K562 (cell line): ENCODE data around the gene FAM32A. TPM values are rescaled to one million over a fixed set of nuclear protein-coding genes. Genes with fewer than 3 reads are reported as not detected.

Source experiments
- BCLAF1 ChIP-seq, 2 experiments: fragments of 450-650 bp in 1 of 2; IDR thresholded peaks; 2 replicates each; pipeline ENCODE4 v1.6.1; 2011 to 2017; ENCODE audit warnings: low read depth in 2 of 2, antibody characterized with exemption in 1 of 2, borderline replicate concordance in 1 of 2, low read length in 1 of 2, mild to moderate bottlenecking in 1 of 2, mixed read lengths in 1 of 2; ENCODE audit not compliant: control insufficient read depth in 1 of 2
- BMI1 ChIP-seq: fragments of 150-350 bp; IDR thresholded peaks from 2 replicates; pipeline ENCODE4 v1.6.1; 2014; ENCODE audit warnings: low read length
- DNMT1 ChIP-seq: fragments of 450-650 bp; IDR thresholded peaks from 2 replicates; pipeline ENCODE4 v1.6.1; 2016; ENCODE audit warnings: antibody characterized with exemption, mild to moderate bottlenecking
- E2F1 ChIP-seq: sonication (generic); formaldehyde crosslinking; IDR thresholded peaks from 2 replicates; pipeline ENCODE4 v1.8.1; 2023; ENCODE audit warnings: mild to moderate bottlenecking, missing genetic modification reagents, moderate library complexity
- E2F4 ChIP-seq: sonication (generic); formaldehyde crosslinking; IDR thresholded peaks from 2 replicates; pipeline ENCODE4 v1.8.0; 2022; ENCODE audit warnings: mild to moderate bottlenecking, low read depth, missing genetic modification reagents
- E2F6 ChIP-seq, 2 experiments: IDR thresholded peaks; 2 replicates each; pipeline ENCODE4 v1.6.1; 2011; ENCODE audit warnings: borderline replicate concordance in 1 of 2, control low read depth in 1 of 2, low read depth in 1 of 2, low read length in 1 of 2, mild to moderate bottlenecking in 1 of 2, mixed read lengths in 1 of 2, moderate library complexity in 1 of 2; ENCODE audit not compliant: insufficient read depth in 1 of 2, insufficient read length in 1 of 2, poor library complexity in 1 of 2, severe bottlenecking in 1 of 2; ENCODE audit errors: extremely low read depth in 1 of 2
- E2F8 ChIP-seq: fragments of 450-650 bp; IDR thresholded peaks from 2 replicates; pipeline ENCODE4 v1.7.1; 2018; ENCODE audit warnings: mild to moderate bottlenecking, low read depth; ENCODE audit not compliant: partially characterized antibody
- EP400 ChIP-seq: fragments of 450-650 bp; IDR thresholded peaks from 2 replicates; pipeline ENCODE4 v1.6.1; 2017; ENCODE audit warnings: antibody characterized with exemption, mild to moderate bottlenecking, moderate library complexity
- PCBP1 ChIP-seq: fragments of 200-400 bp; formaldehyde crosslinking; IDR thresholded peaks from 2 replicates; pipeline ENCODE4 v1.6.1; 2018; ENCODE audit warnings: mild to moderate bottlenecking, low read depth, low read length; ENCODE audit not compliant: poor library complexity, severe bottlenecking
- POLR2G ChIP-seq: fragments of 200-400 bp; formaldehyde crosslinking; IDR thresholded peaks from 2 replicates; pipeline ENCODE4 v1.6.1; 2017; ENCODE audit warnings: low read depth, mild to moderate bottlenecking, antibody characterized with exemption, low read length, moderate library complexity
- SREBF1 ChIP-seq: fragments of 150-350 bp; IDR thresholded peaks from 2 replicates; pipeline ENCODE4 v1.6.1; 2014; ENCODE audit warnings: antibody characterized with exemption, low read depth, low read length, borderline replicate concordance
- YY1 ChIP-seq, 3 experiments: IDR thresholded peaks; 2 replicates each; pipeline ENCODE4 v1.6.1; 2011; ENCODE audit warnings: low read length in 2 of 3, mild to moderate bottlenecking in 2 of 3, moderate library complexity in 2 of 3, borderline replicate concordance in 1 of 3, control low read depth in 1 of 3, low read depth in 1 of 3; ENCODE audit not compliant: insufficient read depth in 3 of 3, insufficient replicate concordance in 2 of 3, control insufficient read depth in 1 of 3, insufficient read length in 1 of 3; ENCODE audit errors: extremely low read depth in 1 of 3
- ZNF143 ChIP-seq: sonication (generic); formaldehyde crosslinking; IDR thresholded peaks from 2 replicates; pipeline ENCODE4 v1.9.0; 2022; ENCODE audit warnings: mild to moderate bottlenecking, missing genetic modification reagents
- polyA plus RNA-seq, 8 experiments: library from polyadenylated mRNA; depleted of rRNA in 4 of 8; stranded (reverse) in 5 of 8; unstranded in 3 of 8; fragments of >200 nt; fragmentation: Nextera tagmentation in 2 of 8; fragmentation: Illumina TruSeq in 1 of 8; extraction: Ambion mirVana in 2 of 8; extraction: Trizol in 1 of 8; gene quantifications; 2 replicates each; pipeline versions ENCODE4 v1.2.1 to v1.2.3, GENCODE V29; 2011 to 2014; ENCODE audit warnings: inconsistent platforms in 1 of 8, missing spikeins in 1 of 8
- total RNA-seq, 7 experiments: library from RNA; depleted of rRNA in 6 of 7; stranded (reverse); fragments of >200 nt in 6 of 7; fragmentation: Illumina TruSeq in 2 of 7; extraction: Trizol in 2 of 7; gene quantifications; 2 replicates each; pipeline versions ENCODE4 v1.2.1 to v1.2.3, GENCODE V29; 2011 to 2021; ENCODE audit warnings: low replicate concordance in 1 of 7

The FAM32A gene
- total and polyA plus RNA-seq, 9 of the 15 experiments (the other 6 are each of a cell fraction or from before 2014, with no cell fraction given) = 30.7 to 96.7 (median 73.7) TPM

- TF ChIP-seq BCLAF1 (IDR thresholded peaks at IDR 0.05; ENCODE audit: borderline replicate concordance in 1 of 2, control insufficient read depth in 1 of 2, low read depth in 2 of 2, low read length in 1 of 2) (no peak), EP400 (peak; percentile 71), PCBP1 (peak; percentile 61), E2F4 (CRISPR knock-in tag) (no peak), ZNF143 (no peak), YY1 (IDR thresholded peaks at IDR 0.05; ENCODE audit: borderline replicate concordance in 1 of 3, control insufficient read depth in 1 of 3, extremely low read depth in 1 of 3, insufficient read depth in 3 of 3, insufficient read length in 1 of 3, insufficient replicate concordance in 2 of 3, low read depth in 1 of 3, low read length in 2 of 3) (peak in 2 of 3 experiments; percentile 38 to 51), E2F1 (CRISPR knock-in tag) (peak; percentile 80), E2F6 (IDR thresholded peaks at IDR 0.05; ENCODE audit: borderline replicate concordance in 1 of 2, extremely low read depth in 1 of 2, insufficient read depth in 1 of 2, insufficient read length in 1 of 2, low read depth in 1 of 2, low read length in 1 of 2, poor library complexity in 1 of 2, severe bottlenecking in 1 of 2) (peak; percentile 58 to 77), E2F8 (peak; percentile 91), BMI1 (no peak; the same call in 1 of the 2 replicates), POLR2G (peak; percentile 90), SREBF1 (no peak), DNMT1 (no peak)
Observed at GRCh38 chr19:16197622-16198369, 12.6 kb downstream of the FAM32A start, which contains the start of gene AP1M1 (continued).
